ENCODE measurements around the gene ATP9B.
"Not testable (repeated sequence)": the region's sequence is repeated elsewhere in the genome, so short reads cannot be mapped to it uniquely, and the experiment has no call there.

ATP9B gene

DNA sequence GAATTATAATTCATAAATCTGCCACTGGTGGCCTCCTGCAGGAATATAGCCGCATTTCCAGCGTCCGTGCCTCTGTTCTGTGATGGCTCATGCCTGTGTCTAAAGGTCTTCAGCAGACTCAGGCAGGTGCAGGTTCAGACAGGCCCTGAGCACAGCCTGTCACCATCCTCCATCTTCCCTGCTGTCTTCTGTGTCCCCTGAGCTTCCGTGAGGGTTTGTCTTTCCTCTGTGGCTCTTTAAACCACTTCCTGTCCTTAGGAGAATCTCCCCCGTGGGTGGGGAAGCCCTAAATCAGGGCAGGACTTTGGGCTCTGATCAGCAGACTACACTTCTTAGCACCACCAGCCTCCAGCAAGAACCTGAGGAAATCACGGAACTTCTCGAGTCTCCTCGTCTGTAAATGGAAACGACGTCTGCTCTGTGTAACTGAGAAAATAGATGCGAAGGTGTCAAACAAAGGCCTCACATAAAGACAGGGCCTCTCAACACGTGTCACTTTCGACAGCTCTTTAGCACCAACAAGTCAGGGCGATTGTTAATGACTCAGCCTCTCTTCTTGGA lies 302.4 kb downstream of the ATP9B start:
- H3K9ac ChIP-seq (ENCODE audit: low read depth in 1 of 2, low read length in 2 of 2) = no peak overlapping the region
- peaks cover 0 to 14% of the 10 kb centered on the region in 2 donors for H3K36me3 ChIP-seq (ENCODE audit: control insufficient read depth in 1 of 2, insufficient read depth in 2 of 2, low read length in 2 of 2)
- no peak overlapping the region for H3K4me3 ChIP-seq (ENCODE audit: low read depth in 1 of 2, low read length in 2 of 2)
- no peaks in the 10 kb centered on the region for H3K27me3 ChIP-seq (ENCODE audit: control insufficient read depth in 1 of 2, insufficient read depth in 2 of 2, low read length in 2 of 2)
- H3K9me3 ChIP-seq (ENCODE audit: control insufficient read depth in 1 of 2, low read length in 2 of 2) = no peaks in the 10 kb centered on the region
- no peak overlapping the region for H3K27ac ChIP-seq (ENCODE audit: low read depth, low read length)
- H3K4me1 ChIP-seq (ENCODE audit: control insufficient read depth in 1 of 2, insufficient read depth in 2 of 2, low read length in 2 of 2) = no peaks in the 10 kb centered on the region

DNA sequence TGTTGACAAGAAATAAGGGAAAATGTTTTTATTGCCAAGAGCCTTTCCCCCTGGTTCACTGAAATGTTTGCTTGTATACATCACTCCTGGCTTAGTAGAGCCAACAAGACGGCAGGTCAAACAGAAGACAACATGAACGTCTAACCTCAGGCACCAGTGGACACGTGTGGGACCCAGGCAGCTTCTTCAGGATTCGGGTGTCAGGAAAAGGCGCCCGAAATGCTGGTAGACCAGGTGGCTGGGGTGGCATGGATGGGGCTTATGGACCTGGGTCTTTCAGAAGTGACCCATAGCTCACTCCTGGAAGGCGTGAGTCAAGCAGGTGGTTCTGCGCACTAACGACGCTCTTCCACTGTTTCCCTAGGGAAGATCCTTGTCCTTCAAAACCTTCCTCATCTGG lies 303.3 kb downstream of the ATP9B start:
- Histone ChIP-seq H3K36me3 (ENCODE audit: control insufficient read depth in 1 of 2, insufficient read depth in 2 of 2, low read length in 2 of 2) (peaks cover 3 to 20% of the 10 kb centered on the region in 2 donors), H3K27ac (ENCODE audit: low read depth, low read length) (no peak overlapping the region), H3K27me3 (ENCODE audit: control insufficient read depth in 1 of 2, insufficient read depth in 2 of 2, low read length in 2 of 2) (no peaks in the 10 kb centered on the region), H3K9me3 (ENCODE audit: control insufficient read depth in 1 of 2, low read length in 2 of 2) (no peaks in the 10 kb centered on the region), H3K4me3 (ENCODE audit: low read depth in 1 of 2, low read length in 2 of 2) (no peak overlapping the region), H3K9ac (ENCODE audit: low read depth in 1 of 2, low read length in 2 of 2) (no peak overlapping the region), H3K4me1 (ENCODE audit: control insufficient read depth in 1 of 2, insufficient read depth in 2 of 2, low read length in 2 of 2) (no peaks in the 10 kb centered on the region)

DNA sequence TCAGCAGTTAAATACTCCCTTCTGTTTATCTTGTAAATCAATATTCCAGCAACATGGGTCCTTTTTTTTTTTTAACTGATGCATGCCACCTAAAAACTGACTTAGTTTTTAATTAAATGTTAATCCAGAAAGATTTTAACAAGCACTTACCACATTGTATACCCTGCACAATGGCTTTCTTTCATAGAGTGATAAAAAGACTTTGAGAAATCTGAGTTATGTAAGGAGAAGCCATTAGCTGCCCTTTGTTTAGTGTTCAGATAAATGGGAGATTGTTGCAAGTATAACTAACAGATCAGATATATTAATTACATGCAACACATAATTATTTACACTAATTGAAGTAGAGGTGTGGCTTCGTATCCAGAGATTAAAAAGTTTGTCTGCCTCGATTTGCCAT lies 303.8 kb downstream of the ATP9B start:
- no peaks in the 10 kb centered on the region for H3K9me3 ChIP-seq (ENCODE audit: control insufficient read depth in 1 of 2, low read length in 2 of 2)
- no peak overlapping the region for H3K27ac ChIP-seq (ENCODE audit: low read depth, low read length)

DNA sequence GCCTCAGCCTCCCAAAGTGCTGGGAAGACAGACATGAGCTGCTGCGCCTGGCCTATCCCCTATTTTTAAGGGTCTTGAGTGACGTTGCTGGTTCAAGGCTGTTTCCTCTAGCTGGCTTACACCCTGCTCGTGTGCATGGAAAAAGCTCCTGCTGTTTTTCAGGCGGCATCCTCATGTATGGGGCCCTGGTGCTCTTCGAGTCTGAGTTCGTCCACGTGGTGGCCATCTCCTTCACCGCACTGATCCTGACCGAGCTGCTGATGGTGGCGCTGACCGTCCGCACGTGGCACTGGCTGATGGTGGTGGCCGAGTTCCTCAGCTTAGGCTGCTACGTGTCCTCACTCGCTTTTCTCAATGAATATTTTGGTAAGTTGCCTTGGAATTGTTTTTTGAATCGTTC lies 304.5 kb downstream of the ATP9B start:
- no peak overlapping the region for H3K4me3 ChIP-seq (ENCODE audit: low read depth in 1 of 2, low read length in 2 of 2)
- H3K36me3 ChIP-seq (ENCODE audit: control insufficient read depth in 1 of 2, insufficient read depth in 2 of 2, low read length in 2 of 2) = peaks cover 3 to 29% of the 10 kb centered on the region in 2 donors
- no peaks in the 10 kb centered on the region for H3K4me1 ChIP-seq (ENCODE audit: control insufficient read depth in 1 of 2, insufficient read depth in 2 of 2, low read length in 2 of 2)
- no peak overlapping the region for H3K9ac ChIP-seq (ENCODE audit: low read depth in 1 of 2, low read length in 2 of 2)
- H3K27ac ChIP-seq (ENCODE audit: low read depth, low read length) = no peak overlapping the region
- H3K9me3 ChIP-seq (ENCODE audit: control insufficient read depth in 1 of 2, low read length in 2 of 2) = no peaks in the 10 kb centered on the region
- no peaks in the 10 kb centered on the region for H3K27me3 ChIP-seq (ENCODE audit: control insufficient read depth in 1 of 2, insufficient read depth in 2 of 2, low read length in 2 of 2)

More for the DNA sequence above, 303.8 kb downstream of the ATP9B start:
- peaks cover 3 to 26% of the 10 kb centered on the region in 2 donors for H3K36me3 ChIP-seq (ENCODE audit: control insufficient read depth in 1 of 2, insufficient read depth in 2 of 2, low read length in 2 of 2)
- no peaks in the 10 kb centered on the region for H3K4me1 ChIP-seq (ENCODE audit: control insufficient read depth in 1 of 2, insufficient read depth in 2 of 2, low read length in 2 of 2)
- H3K27me3 ChIP-seq (ENCODE audit: control insufficient read depth in 1 of 2, insufficient read depth in 2 of 2, low read length in 2 of 2) = no peaks in the 10 kb centered on the region
- no peak overlapping the region for H3K4me3 ChIP-seq (ENCODE audit: low read depth in 1 of 2, low read length in 2 of 2)
- H3K9ac ChIP-seq (ENCODE audit: low read depth in 1 of 2, low read length in 2 of 2) = no peak overlapping the region

DNA sequence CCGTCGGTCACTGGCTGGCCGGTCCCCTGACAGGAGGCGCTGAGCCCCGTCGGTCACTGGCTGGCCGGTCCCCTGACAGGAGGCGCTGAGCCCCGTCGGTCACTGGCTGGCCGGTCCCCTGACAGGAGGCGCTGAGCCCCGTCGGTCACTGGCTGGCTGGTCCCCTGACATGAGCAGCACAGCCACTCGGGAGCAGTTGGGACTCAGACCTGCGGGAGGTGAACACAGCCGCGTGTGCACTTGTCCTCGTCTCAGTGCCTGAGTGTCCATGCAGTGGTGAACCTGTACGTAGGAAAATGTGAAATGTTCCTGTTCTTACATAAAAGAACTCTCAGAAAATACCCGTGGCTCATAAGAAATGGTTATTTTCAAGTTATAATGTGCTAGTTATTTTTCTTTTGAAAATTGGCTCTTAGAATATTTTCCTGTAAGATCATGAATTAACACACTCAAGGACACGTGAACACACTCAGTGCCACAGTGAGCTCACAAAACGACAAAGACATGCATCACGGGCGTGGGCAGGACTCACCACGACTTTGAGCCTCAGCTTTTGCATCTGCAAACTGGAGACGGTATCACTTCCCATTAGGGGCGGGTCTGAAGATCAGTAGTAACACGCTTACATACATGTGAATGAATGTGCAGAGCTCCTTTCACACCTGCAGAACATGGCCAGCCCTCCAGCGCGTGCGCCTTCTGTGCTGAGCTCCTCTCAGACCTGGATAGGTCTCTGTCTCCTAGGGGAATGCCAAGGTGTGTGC lies 305.4 kb downstream of the ATP9B start:
- no peak overlapping the region for H3K9ac ChIP-seq (ENCODE audit: low read depth in 1 of 2, low read length in 2 of 2)

DNA sequence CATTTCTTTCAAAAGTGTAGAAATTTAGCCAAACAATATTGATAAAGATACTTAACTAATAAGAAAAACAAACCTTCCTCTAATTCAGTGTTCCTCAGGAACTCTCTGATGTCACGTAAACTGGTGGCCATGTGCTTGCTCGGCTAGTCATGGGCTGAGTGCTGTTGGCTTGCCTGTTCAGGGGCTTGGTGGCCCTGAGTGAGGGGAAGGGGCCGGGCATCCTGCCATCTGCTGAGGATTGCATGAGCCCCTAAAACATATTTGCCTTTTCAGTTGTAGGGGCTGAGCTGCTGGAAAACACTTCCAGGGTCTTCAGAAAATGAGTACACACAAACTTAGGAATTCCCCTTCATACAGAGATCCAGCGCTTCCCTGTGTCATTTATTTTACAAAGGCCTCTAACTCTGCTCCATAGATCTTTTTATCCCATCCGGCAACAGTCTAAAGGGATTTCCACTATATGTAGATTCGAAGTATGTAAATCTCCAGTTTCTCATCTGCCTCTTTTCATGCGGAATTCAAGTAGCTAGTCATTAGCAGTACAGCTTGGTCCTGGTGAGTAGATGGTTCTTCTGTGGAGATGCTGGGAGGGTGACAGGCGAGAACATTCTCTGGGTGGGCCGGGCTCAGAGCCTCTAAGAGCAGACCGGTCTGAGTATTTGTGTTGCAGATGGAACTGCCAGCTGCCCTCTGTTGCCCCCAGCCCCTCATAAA lies 306.4 kb downstream of the ATP9B start:
- Histone ChIP-seq H3K9ac (ENCODE audit: low read depth in 1 of 2, low read length in 2 of 2) (no peak overlapping the region), H3K4me1 (ENCODE audit: control insufficient read depth in 1 of 2, insufficient read depth in 2 of 2, low read length in 2 of 2) (no peaks in the 10 kb centered on the region), H3K9me3 (ENCODE audit: control insufficient read depth in 1 of 2, low read length in 2 of 2) (no peaks in the 10 kb centered on the region), H3K27ac (ENCODE audit: low read depth, low read length) (no peak overlapping the region), H3K36me3 (ENCODE audit: control insufficient read depth in 1 of 2, insufficient read depth in 2 of 2, low read length in 2 of 2) (peaks cover 3 to 29% of the 10 kb centered on the region in 2 donors), H3K27me3 (ENCODE audit: control insufficient read depth in 1 of 2, insufficient read depth in 2 of 2, low read length in 2 of 2) (no peaks in the 10 kb centered on the region), H3K4me3 (ENCODE audit: low read depth in 1 of 2, low read length in 2 of 2) (no peak overlapping the region)

More for the DNA sequence above, 305.4 kb downstream of the ATP9B start:
- no peaks in the 10 kb centered on the region for H3K27me3 ChIP-seq (ENCODE audit: control insufficient read depth in 1 of 2, insufficient read depth in 2 of 2, low read length in 2 of 2)
- no peak overlapping the region for H3K27ac ChIP-seq (ENCODE audit: low read depth, low read length)
- H3K4me1 ChIP-seq (ENCODE audit: control insufficient read depth in 1 of 2, insufficient read depth in 2 of 2, low read length in 2 of 2) = no peaks in the 10 kb centered on the region
- no peaks in the 10 kb centered on the region for H3K9me3 ChIP-seq (ENCODE audit: control insufficient read depth in 1 of 2, low read length in 2 of 2)
- peaks cover 3 to 29% of the 10 kb centered on the region in 2 donors for H3K36me3 ChIP-seq (ENCODE audit: control insufficient read depth in 1 of 2, insufficient read depth in 2 of 2, low read length in 2 of 2)
- H3K4me3 ChIP-seq (ENCODE audit: low read depth in 1 of 2, low read length in 2 of 2) = no peak overlapping the region

DNA sequence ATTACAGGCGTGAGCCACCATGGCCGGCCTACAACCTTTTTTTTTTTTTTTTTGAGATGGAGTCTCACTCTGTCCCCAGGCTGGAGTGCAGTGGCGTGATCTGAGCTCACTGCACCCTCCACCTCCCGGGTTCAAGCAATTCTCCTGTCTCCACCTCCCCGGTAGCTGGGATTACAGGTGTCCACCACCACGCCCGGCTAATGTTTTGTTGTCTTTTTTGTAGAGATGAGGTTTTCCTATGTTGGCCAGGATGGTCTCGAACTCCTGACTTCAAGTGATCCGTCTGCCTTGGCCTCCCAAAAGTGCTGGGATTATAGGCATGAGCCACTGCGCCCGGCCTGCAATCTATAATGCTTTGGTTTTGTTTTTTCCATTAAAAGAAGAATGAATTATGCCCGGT lies 307.5 kb downstream of the ATP9B start:
- H3K9me3 ChIP-seq (ENCODE audit: control insufficient read depth in 1 of 2, low read length in 2 of 2); H3K27me3 ChIP-seq (ENCODE audit: control insufficient read depth in 1 of 2, insufficient read depth in 2 of 2, low read length in 2 of 2); H3K4me1 ChIP-seq (ENCODE audit: control insufficient read depth in 1 of 2, insufficient read depth in 2 of 2, low read length in 2 of 2); H3K27ac ChIP-seq (ENCODE audit: low read depth, low read length); H3K4me3 ChIP-seq (ENCODE audit: low read depth in 1 of 2, low read length in 2 of 2); H3K9ac ChIP-seq (ENCODE audit: low read depth in 1 of 2, low read length in 2 of 2): not testable (repeated sequence)
- peaks cover 3 to 29% of the 10 kb centered on the region in 2 donors for H3K36me3 ChIP-seq (ENCODE audit: control insufficient read depth in 1 of 2, insufficient read depth in 2 of 2, low read length in 2 of 2)

DNA sequence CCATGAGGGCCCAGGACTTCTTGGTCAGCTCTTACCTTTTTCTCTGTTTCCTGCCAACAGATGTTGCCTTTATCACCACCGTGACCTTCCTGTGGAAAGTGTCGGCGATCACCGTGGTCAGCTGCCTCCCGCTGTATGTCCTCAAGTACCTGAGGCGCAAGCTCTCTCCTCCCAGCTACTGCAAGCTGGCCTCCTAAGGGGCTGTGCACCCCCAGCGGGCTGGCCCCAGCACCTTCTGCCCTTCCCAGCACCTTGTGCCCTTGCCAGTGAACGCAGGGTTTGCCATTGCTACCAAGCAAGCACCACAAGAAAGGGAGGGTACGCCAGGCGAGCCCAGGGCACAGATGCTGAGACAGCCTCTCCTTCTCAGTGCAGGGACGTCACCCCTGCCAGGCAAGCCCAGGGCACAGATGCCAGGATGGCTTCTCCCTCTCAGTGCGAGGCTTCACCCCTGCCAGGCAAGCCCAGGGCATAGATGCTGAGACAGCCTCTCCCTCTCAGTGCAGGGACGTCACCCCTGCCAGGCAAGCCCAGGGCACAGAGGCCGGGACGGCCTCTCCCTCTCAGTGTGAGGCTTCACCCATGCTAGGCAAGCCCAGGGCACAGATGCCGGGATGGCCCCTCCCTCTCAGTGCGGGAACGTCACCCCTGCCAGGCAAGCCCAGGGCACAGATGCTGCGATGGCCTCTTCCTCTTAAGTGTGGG lies 308.1 kb downstream of the ATP9B start:
- Histone ChIP-seq H3K36me3 (ENCODE audit: control insufficient read depth in 1 of 2, insufficient read depth in 2 of 2, low read length in 2 of 2) (peaks cover 3 to 29% of the 10 kb centered on the region in 2 donors), H3K9ac (ENCODE audit: low read depth in 1 of 2, low read length in 2 of 2) (no peak overlapping the region), H3K27ac (ENCODE audit: low read depth, low read length) (no peak overlapping the region), H3K4me1 (ENCODE audit: control insufficient read depth in 1 of 2, insufficient read depth in 2 of 2, low read length in 2 of 2) (no peaks in the 10 kb centered on the region), H3K9me3 (ENCODE audit: control insufficient read depth in 1 of 2, low read length in 2 of 2) (no peaks in the 10 kb centered on the region), H3K27me3 (ENCODE audit: control insufficient read depth in 1 of 2, insufficient read depth in 2 of 2, low read length in 2 of 2) (no peaks in the 10 kb centered on the region), H3K4me3 (ENCODE audit: low read depth in 1 of 2, low read length in 2 of 2) (no peak overlapping the region)

DNA sequence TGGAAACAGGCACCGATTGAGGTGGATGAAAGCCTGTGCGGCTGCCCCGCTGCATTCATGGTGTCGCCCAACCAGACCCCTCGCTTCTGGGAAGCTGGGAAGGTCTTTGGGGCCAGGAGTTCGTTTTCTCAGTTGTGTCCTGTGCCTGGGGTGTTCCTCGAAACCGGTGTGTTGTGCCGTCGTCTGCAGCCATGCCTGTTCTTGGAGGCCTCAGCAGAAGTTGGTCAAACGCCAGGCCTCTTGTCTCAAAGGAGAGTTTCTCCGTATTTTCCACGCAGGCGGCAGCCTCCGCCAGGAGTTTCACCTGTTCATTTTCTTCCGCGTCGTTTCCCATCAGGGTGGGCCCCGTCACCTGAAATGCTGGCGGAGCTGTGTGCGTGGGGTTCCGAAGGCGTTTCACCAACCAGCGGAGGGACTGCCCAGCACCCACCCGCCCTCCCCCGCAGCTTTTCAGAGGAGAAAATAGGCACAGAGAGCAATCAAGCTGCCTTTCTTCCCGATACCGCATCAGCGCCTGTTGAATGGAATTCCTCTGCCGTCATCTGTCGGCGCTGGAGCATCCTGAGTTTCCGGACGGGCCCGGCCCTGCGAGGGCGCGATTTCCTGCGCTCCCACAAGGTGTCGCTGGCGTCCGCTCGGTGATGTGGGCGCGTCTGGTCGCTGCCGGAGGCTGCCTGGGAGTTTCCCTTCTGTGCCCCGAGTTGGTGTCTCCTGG lies 309.5 kb downstream of the ATP9B start:
- Histone ChIP-seq H3K36me3 (ENCODE audit: control insufficient read depth in 1 of 2, insufficient read depth in 2 of 2, low read length in 2 of 2) (peaks cover 3 to 27% of the 10 kb centered on the region in 2 donors), H3K4me3 (ENCODE audit: low read depth in 1 of 2, low read length in 2 of 2) (no peak overlapping the region), H3K4me1 (ENCODE audit: control insufficient read depth in 1 of 2, insufficient read depth in 2 of 2, low read length in 2 of 2) (no peaks in the 10 kb centered on the region), H3K27me3 (ENCODE audit: control insufficient read depth in 1 of 2, insufficient read depth in 2 of 2, low read length in 2 of 2) (peaks cover 1 to 5% of the 10 kb centered on the region in 2 donors), H3K27ac (ENCODE audit: low read depth, low read length) (no peak overlapping the region), H3K9me3 (ENCODE audit: control insufficient read depth in 1 of 2, low read length in 2 of 2) (no peaks in the 10 kb centered on the region), H3K9ac (ENCODE audit: low read depth in 1 of 2, low read length in 2 of 2) (no peak overlapping the region)
